CD14-positive monocyte (primary cell): ENCODE results near the gene LRG1. TPM values are rescaled to one million over a fixed set of nuclear protein-coding genes. Genes with fewer than 3 reads are reported as not detected.
A peak's percentile ranks its signal among the peaks of the same experiment; 100 is the strongest.

ENCODE experiments used
- DNase-seq, 3 donors: peaks; one replicate each; pipeline ENCODE4 v3.0.0-alpha.2; 2011 to 2022
- H2AFZ ChIP-seq: 2 replicates; pipeline ENCODE4 v1.6.0; 2012; ENCODE audit warnings: mild to moderate bottlenecking, low read depth, low read length, inconsistent platforms; ENCODE audit not compliant: insufficient read depth, poor library complexity, severe bottlenecking
- H3K27ac ChIP-seq, 2 donors: 1 replicate in 1 of 2; 2 replicates in 1 of 2; pipeline ENCODE4 v1.5.1; 2012 to 2013; ENCODE audit warnings: low read length in 2 of 2, control low read depth in 1 of 2, inconsistent platforms in 1 of 2, low read depth in 1 of 2, mild to moderate bottlenecking in 1 of 2
- H3K27me3 ChIP-seq, 2 donors: one replicate each; pipeline versions ENCODE4 v1.6.0 to v1.6.1; 2011 to 2013; ENCODE audit warnings: low read length in 2 of 2; ENCODE audit not compliant: control insufficient read depth in 2 of 2, insufficient read depth in 2 of 2
- H3K36me3 ChIP-seq, 2 donors: replicated peaks in 1 of 2; 1 replicate in 1 of 2; 2 replicates in 1 of 2; pipeline versions ENCODE4 v1.5.1 to v1.6.1; 2012 to 2013; ENCODE audit warnings: low read length in 2 of 2, control low read depth in 1 of 2, inconsistent platforms in 1 of 2, mild to moderate bottlenecking in 1 of 2; ENCODE audit not compliant: insufficient read depth in 2 of 2, control insufficient read depth in 1 of 2
- H3K4me1 ChIP-seq, 2 donors: 1 replicate in 1 of 2; 2 replicates in 1 of 2; pipeline versions ENCODE4 v1.5.1 to v1.6.1; 2012 to 2013; ENCODE audit warnings: low read length in 2 of 2, control low read depth in 1 of 2, inconsistent platforms in 1 of 2, mild to moderate bottlenecking in 1 of 2, moderate library complexity in 1 of 2; ENCODE audit not compliant: insufficient read depth in 2 of 2, control insufficient read depth in 1 of 2
- H3K4me2 ChIP-seq: replicated peaks from 2 replicates; pipeline ENCODE3; 2012; ENCODE audit warnings: low read length, moderate library complexity, mild to moderate bottlenecking; ENCODE audit not compliant: poor library complexity, severe bottlenecking; ENCODE audit errors: extremely low read depth
- H3K4me3 ChIP-seq, 3 experiments: fragments of 200-600 bp in 1 of 3; sonication (generic) in 1 of 3; replicated peaks in 1 of 3; 1 replicate in 2 of 3; 2 replicates in 1 of 3; pipeline ENCODE4 v1.5.1; 2011 to 2013; ENCODE audit warnings: low read length in 3 of 3, mild to moderate bottlenecking in 3 of 3, control low read depth in 2 of 3, low read depth in 2 of 3, inconsistent platforms in 1 of 3, moderate library complexity in 1 of 3
- H3K79me2 ChIP-seq: 2 replicates; pipeline ENCODE4 v1.6.0; 2012; ENCODE audit warnings: mild to moderate bottlenecking, control low read depth, inconsistent platforms, low read length, moderate library complexity; ENCODE audit not compliant: insufficient read depth
- H3K9ac ChIP-seq: 2 replicates; pipeline ENCODE4 v1.6.0; 2017; ENCODE audit warnings: low read length, mild to moderate bottlenecking; ENCODE audit not compliant: insufficient read depth, poor library complexity, severe bottlenecking
- H3K9me3 ChIP-seq, 2 donors: replicated peaks in 1 of 2; 1 replicate in 1 of 2; 2 replicates in 1 of 2; pipeline versions ENCODE4 v1.5.1 to v1.6.1; 2012 to 2013; ENCODE audit warnings: low read length in 2 of 2, control low read depth in 1 of 2; ENCODE audit not compliant: control insufficient read depth in 1 of 2, insufficient read depth in 1 of 2
- H4K20me1 ChIP-seq: 2 replicates; pipeline ENCODE4 v1.6.0; 2012; ENCODE audit warnings: mild to moderate bottlenecking, low read length, control low read depth, moderate library complexity; ENCODE audit not compliant: insufficient read depth
- H3K27ac Mint-ChIP-seq, 7 donors: one replicate each; pipeline ENCODE4 v1.8.0; 2020; ENCODE audit warnings: mild to moderate bottlenecking in 7 of 7, mixed read lengths in 7 of 7, moderate library complexity in 6 of 7, inconsistent platforms in 2 of 7
- H3K27me3 Mint-ChIP-seq, 3 donors: one replicate each; pipeline ENCODE4 v1.8.0; 2021 to 2022; ENCODE audit warnings: low read depth in 3 of 3, mild to moderate bottlenecking in 3 of 3, mixed read lengths in 3 of 3, moderate library complexity in 3 of 3, inconsistent platforms in 1 of 3
- H3K36me3 Mint-ChIP-seq, 2 donors: one replicate each; pipeline ENCODE4 v1.8.0; 2020; ENCODE audit warnings: mixed read lengths in 2 of 2, inconsistent platforms in 1 of 2, mild to moderate bottlenecking in 1 of 2
- H3K4me1 Mint-ChIP-seq: one replicate; pipeline ENCODE4 v1.8.0; 2020; ENCODE audit warnings: mild to moderate bottlenecking, mixed read lengths
- H3K4me3 Mint-ChIP-seq, 2 donors: one replicate each; pipeline ENCODE4 v1.8.0; 2020; ENCODE audit warnings: mild to moderate bottlenecking in 2 of 2, mixed read lengths in 2 of 2, moderate library complexity in 1 of 2
- H3K9me3 Mint-ChIP-seq, 7 donors: one replicate each; pipeline ENCODE4 v1.8.0; 2020 to 2022; ENCODE audit warnings: mixed read lengths in 7 of 7, mild to moderate bottlenecking in 6 of 7, moderate library complexity in 6 of 7, inconsistent platforms in 2 of 7
- WGBS: methylation state at CpG from one replicate; pipeline ENCODE4 v1.1.5; 2013; ENCODE audit warnings: missing lambda C conversion rate; ENCODE audit not compliant: insufficient coverage; 5-methylcytosine and 5-hydroxymethylcytosine counted together
- intact Hi-C, 2 donors: fragments of 100-400 bp; cut with micrococcal nuclease; formaldehyde crosslinking; loops; one replicate each; pipeline versions ENCODE4 v1.15.0 to v1.15.1; 2023
- polyA plus RNA-seq, 3 donors: library from polyadenylated mRNA; depleted of rRNA in 1 of 3; unstranded in 2 of 3; stranded (reverse) in 1 of 3; fragments of 300-500 nt in 2 of 3; fragments of >200 nt in 1 of 3; fragmentation: Illumina TruSeq in 2 of 3; gene quantifications; 1 replicate in 2 of 3; 2 replicates in 1 of 3; pipeline ENCODE4 v1.2.3, GENCODE V29; 2012 to 2021
- TF ChIP-seq, protein P1 (sequence below): fragments of 200-600 bp; IDR thresholded peaks from one replicate; pipeline ENCODE4 v1.8.0; 2022; ENCODE audit warnings: antibody characterized with exemption, mild to moderate bottlenecking

Gene LRG1
- polyA plus RNA-seq, 3 donors = 5.5 to 50.1 (median 9.6) TPM

DNA sequence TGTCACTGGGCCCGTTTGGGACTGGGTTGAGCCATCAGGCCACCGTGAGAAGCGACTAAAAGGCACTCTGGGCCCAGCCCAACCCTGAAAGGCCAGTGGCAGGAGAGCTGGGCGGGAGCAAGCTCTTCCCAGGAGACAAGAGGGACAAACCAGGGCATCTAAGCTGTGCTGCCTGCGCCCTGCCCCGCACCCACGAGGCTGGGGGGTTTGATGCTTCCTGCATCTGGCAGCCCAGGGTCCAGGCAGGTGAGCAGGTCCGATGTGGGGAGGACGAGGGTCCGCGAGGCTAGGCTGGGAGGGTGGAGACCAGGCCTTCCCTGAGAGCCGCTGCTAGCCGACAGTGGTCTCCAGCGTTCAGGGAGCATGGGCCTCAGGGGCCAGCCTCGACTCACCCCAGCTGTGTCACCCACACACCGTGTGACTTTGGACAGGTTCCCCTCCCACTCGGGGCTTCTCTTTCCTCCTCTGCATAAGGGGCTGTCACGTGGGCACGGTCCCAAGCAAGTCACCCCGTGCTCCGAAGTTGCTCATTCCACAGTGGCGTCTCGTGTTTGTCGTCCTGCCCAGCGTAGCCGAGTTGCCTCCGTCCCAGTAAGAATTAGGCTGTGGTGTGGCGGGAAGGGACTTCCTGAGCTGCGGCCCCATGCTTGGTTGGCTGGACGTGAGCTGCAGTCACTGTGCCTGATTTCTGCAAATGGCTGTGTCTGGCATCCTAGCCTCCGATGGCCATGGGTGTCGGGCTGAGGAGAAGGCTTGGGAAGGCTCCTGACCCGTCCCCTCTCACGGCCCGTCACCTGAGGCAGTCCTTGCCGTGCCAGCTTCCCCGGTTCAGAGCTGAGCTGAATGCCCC is 37.3 kb downstream of the LRG1 start:
- 93% methylated on average over 29 of the region's 37 CpGs for WGBS
- no peaks in the 10 kb centered on the region for H3K27me3 Mint-ChIP-seq
- peak overlapping the region in 2 of 7 donors; percentile 22 to 41 for H3K27ac Mint-ChIP-seq

DNA sequence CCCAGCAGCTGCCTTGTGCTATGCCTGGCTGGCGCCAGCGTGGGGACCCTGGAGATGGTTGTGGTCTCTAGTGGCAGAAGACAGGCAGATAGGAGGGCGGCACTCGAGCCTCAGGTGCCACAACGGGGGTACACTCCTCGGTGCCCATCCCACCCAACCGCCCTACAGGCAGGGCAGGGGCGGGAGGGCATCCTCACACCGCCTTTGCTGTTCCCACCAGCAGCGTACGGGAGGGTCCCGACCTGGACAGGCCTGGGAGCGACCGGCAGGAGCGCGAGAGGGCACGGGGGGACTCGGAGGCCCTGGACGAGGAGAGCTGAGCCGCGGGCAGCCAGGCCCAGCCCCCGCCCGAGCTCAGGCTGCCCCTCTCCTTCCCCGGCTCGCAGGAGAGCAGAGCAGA is 38.1 kb downstream of the LRG1 start:
- TF ChIP-seq, protein P1, sequence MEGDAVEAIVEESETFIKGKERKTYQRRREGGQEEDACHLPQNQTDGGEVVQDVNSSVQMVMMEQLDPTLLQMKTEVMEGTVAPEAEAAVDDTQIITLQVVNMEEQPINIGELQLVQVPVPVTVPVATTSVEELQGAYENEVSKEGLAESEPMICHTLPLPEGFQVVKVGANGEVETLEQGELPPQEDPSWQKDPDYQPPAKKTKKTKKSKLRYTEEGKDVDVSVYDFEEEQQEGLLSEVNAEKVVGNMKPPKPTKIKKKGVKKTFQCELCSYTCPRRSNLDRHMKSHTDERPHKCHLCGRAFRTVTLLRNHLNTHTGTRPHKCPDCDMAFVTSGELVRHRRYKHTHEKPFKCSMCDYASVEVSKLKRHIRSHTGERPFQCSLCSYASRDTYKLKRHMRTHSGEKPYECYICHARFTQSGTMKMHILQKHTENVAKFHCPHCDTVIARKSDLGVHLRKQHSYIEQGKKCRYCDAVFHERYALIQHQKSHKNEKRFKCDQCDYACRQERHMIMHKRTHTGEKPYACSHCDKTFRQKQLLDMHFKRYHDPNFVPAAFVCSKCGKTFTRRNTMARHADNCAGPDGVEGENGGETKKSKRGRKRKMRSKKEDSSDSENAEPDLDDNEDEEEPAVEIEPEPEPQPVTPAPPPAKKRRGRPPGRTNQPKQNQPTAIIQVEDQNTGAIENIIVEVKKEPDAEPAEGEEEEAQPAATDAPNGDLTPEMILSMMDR = no peak

More for the DNA sequence above, 37.3 kb downstream of the LRG1 start:
- Histone ChIP-seq H3K27ac (no peak overlapping the region), H3K4me1 (peaks cover 0 to 6% of the 10 kb centered on the region in 2 donors), H2AFZ (no peak overlapping the region), H3K9me3 (no peaks in the 10 kb centered on the region), H3K36me3 (peaks cover 49 to 52% of the 10 kb centered on the region in 2 donors), H4K20me1 (no peaks in the 10 kb centered on the region), H3K4me3 (no peak overlapping the region), H3K27me3 (no peaks in the 10 kb centered on the region), H3K4me2 (no peak overlapping the region), H3K9ac (no peak overlapping the region), H3K79me2 (no peaks in the 10 kb centered on the region)
- DNase-seq = no peak
- Mint-ChIP-seq H3K4me3 (no peak overlapping the region), H3K4me1 (peaks cover 7% of the 10 kb centered on the region), H3K9me3 (no peaks in the 10 kb centered on the region), H3K36me3 (peaks cover 47 to 58% of the 10 kb centered on the region in 2 donors)
- intact Hi-C loops = no loop called here
- TF ChIP-seq, protein P1 = no peak

More for the DNA sequence above, 38.1 kb downstream of the LRG1 start:
- WGBS = 98% methylated on average over 16 of the region's 25 CpGs
- Histone ChIP-seq H4K20me1 (no peaks in the 10 kb centered on the region), H3K27ac (no peak overlapping the region), H3K79me2 (no peaks in the 10 kb centered on the region), H3K4me1 (peaks cover 0 to 5% of the 10 kb centered on the region in 2 donors), H3K4me3 (no peak overlapping the region), H3K36me3 (peaks cover 55 to 56% of the 10 kb centered on the region in 2 donors), H2AFZ (no peak overlapping the region), H3K4me2 (no peak overlapping the region), H3K9ac (no peak overlapping the region), H3K27me3 (no peaks in the 10 kb centered on the region), H3K9me3 (no peaks in the 10 kb centered on the region)
- Mint-ChIP-seq H3K36me3 (peaks cover 49 to 53% of the 10 kb centered on the region in 2 donors), H3K9me3 (no peaks in the 10 kb centered on the region), H3K27me3 (no peaks in the 10 kb centered on the region), H3K27ac (no peak overlapping the region), H3K4me3 (no peak overlapping the region), H3K4me1 (peaks cover 6% of the 10 kb centered on the region)
- intact Hi-C loops = no loop called here
- no peak for DNase-seq
